Thyroid gland (tissue), 4 donors: Measurements from ENCODE around the gene TSPAN5. TPM values are rescaled to one million over a fixed set of nuclear protein-coding genes. Genes with fewer than 3 reads are reported as not detected.

Experiments
- DNase-seq, 2 donors: peaks; one replicate each; pipeline ENCODE4 v3.0.0-alpha.2; 2019
- H3K27ac ChIP-seq, 3 donors: fragments of 200-600 bp; sonication (generic); 1 replicate in 2 of 3; 2 replicates in 1 of 3; pipeline ENCODE4 v1.5.1; 2016 to 2019; ENCODE audit warnings: mild to moderate bottlenecking in 1 of 3, moderate library complexity in 1 of 3
- H3K27me3 ChIP-seq: fragments of 200-600 bp; sonication (generic); one replicate; pipeline ENCODE4 v1.5.1; 2019
- H3K36me3 ChIP-seq, 2 donors: fragments of 200-600 bp; sonication (generic); one replicate each; pipeline ENCODE4 v1.5.1; 2016 to 2019
- H3K4me1 ChIP-seq, 2 donors: fragments of 200-600 bp; sonication (generic); one replicate each; pipeline ENCODE4 v1.5.1; 2017 to 2019
- H3K4me3 ChIP-seq, 3 donors: fragments of 200-600 bp; sonication (generic); replicated peaks in 1 of 3; 1 replicate in 2 of 3; 2 replicates in 1 of 3; pipeline ENCODE4 v1.5.1; 2016; ENCODE audit warnings: mild to moderate bottlenecking in 1 of 3
- H3K9me3 ChIP-seq: fragments of 200-600 bp; sonication (generic); one replicate; pipeline ENCODE4 v1.5.1; 2017
- CTCF ChIP-seq, 6 experiments: fragments of 200-600 bp in 3 of 6; fragments of 450-650 bp in 3 of 6; sonication (generic) in 3 of 6; IDR thresholded peaks; one replicate each; pipeline ENCODE4 v1.5.1; 2016 to 2019; ENCODE audit warnings: antibody characterized with exemption in 6 of 6, mild to moderate bottlenecking in 2 of 6, inconsistent platforms in 1 of 6, moderate library complexity in 1 of 6
- POLR2A ChIP-seq, 2 donors: fragments of 450-650 bp; IDR thresholded peaks; one replicate each; pipeline ENCODE4 v1.6.1; 2017; ENCODE audit warnings: antibody characterized with exemption in 2 of 2, mild to moderate bottlenecking in 2 of 2, moderate library complexity in 1 of 2
- WGBS, 2 donors: methylation state at CpG; one replicate each; pipeline ENCODE4 v1.1.5; 2017; 5-methylcytosine and 5-hydroxymethylcytosine counted together
- intact Hi-C: fragments of 100-400 bp; cut with DNase I; formaldehyde crosslinking; loops from one replicate; pipeline ENCODE4 v1.15.1; 2023
- total RNA-seq, 4 donors: library from RNA; depleted of rRNA; stranded (reverse); fragments of >200 nt; gene quantifications; one replicate each; pipeline ENCODE4 v1.2.3, GENCODE V29; 2016

TSPAN5 gene
- total RNA-seq, 4 donors from 2014 or later: 26.4 to 48.0 (median 29.1) TPM

- H3K4me1 ChIP-seq: peaks cover 28 to 37% of the 10 kb centered on the region in 2 donors
- H3K36me3 ChIP-seq: no peaks in the 10 kb centered on the region
- no peak for DNase-seq
- 41 to 54% methylated on average over 6 of the region's 6 CpGs for WGBS, 2 donors
- peak overlapping the region; percentile 13 to 76 (median 44) for H3K4me3 ChIP-seq
- no peak for TF ChIP-seq CTCF (IDR thresholded peaks at IDR 0.05)
- no peak for TF ChIP-seq POLR2A (IDR thresholded peaks at IDR 0.05)
- no peak overlapping the region for H3K27ac ChIP-seq
- H3K9me3 ChIP-seq: no peaks in the 10 kb centered on the region
- intact Hi-C loops: loop anchor here (10.0 kb wide), 1 partner anchor 182 kb away; no protein-coding TSS in a partner anchor
- no peaks in the 10 kb centered on the region for H3K27me3 ChIP-seq
These were observed 1.5 kb downstream of the TSPAN5 start for GRCh38 chr4:98656886-98657285.

- no peaks in the 10 kb centered on the region for H3K27me3 ChIP-seq
- H3K4me3 ChIP-seq: no peak overlapping the region
- H3K9me3 ChIP-seq: no peaks in the 10 kb centered on the region
- H3K27ac ChIP-seq: no peak overlapping the region
- 84 to 86% methylated on average over 5 of the region's 5 CpGs for WGBS, 2 donors
- intact Hi-C loops: loop anchor here (10.0 kb wide), 1 partner anchor 182 kb away; no protein-coding TSS in a partner anchor
- no peak for DNase-seq
- TF ChIP-seq POLR2A (IDR thresholded peaks at IDR 0.05) (no peak), CTCF (IDR thresholded peaks at IDR 0.05) (no peak)
- H3K4me1 ChIP-seq: peaks cover 28 to 37% of the 10 kb centered on the region in 2 donors
- H3K36me3 ChIP-seq: no peaks in the 10 kb centered on the region
These were observed 2.0 kb downstream of the TSPAN5 start for GRCh38 chr4:98656443-98656842.

- Histone ChIP-seq H3K36me3 (no peaks in the 10 kb centered on the region), H3K27ac (peak overlapping the region; percentile 12 to 59 (median 45)), H3K27me3 (no peaks in the 10 kb centered on the region), H3K4me3 (no peak overlapping the region), H3K9me3 (no peaks in the 10 kb centered on the region), H3K4me1 (peaks cover 28 to 37% of the 10 kb centered on the region in 2 donors)
- TF ChIP-seq POLR2A (IDR thresholded peaks at IDR 0.05): no peak
- no peak for TF ChIP-seq CTCF (IDR thresholded peaks at IDR 0.05)
- intact Hi-C loops: loop anchor here (10.0 kb wide), 1 partner anchor 179 kb away; no protein-coding TSS in a partner anchor
- 51 to 57% methylated on average over 5 of the region's 5 CpGs for WGBS, 2 donors
- DNase-seq: peak; percentile 35 to 39
These were observed 4.2 kb downstream of the TSPAN5 start for GRCh38 chr4:98653890-98654867.

- no peak for DNase-seq
- intact Hi-C loops: loop anchor here (10.0 kb wide), 1 partner anchor 178 kb away; no protein-coding TSS in a partner anchor
- 94% methylated on average over 3 of the region's 3 CpGs for WGBS, 2 donors
- Histone ChIP-seq H3K9me3 (no peaks in the 10 kb centered on the region), H3K27ac (no peak overlapping the region), H3K36me3 (no peaks in the 10 kb centered on the region), H3K27me3 (no peaks in the 10 kb centered on the region), H3K4me3 (no peak overlapping the region), H3K4me1 (peaks cover 28 to 41% of the 10 kb centered on the region in 2 donors)
- TF ChIP-seq POLR2A (IDR thresholded peaks at IDR 0.05) (no peak), CTCF (IDR thresholded peaks at IDR 0.05) (no peak)
These were observed 5.4 kb downstream of the TSPAN5 start for GRCh38 chr4:98652996-98653395.

- WGBS, 2 donors: 65 to 72% methylated on average over 5 of the region's 5 CpGs
- TF ChIP-seq POLR2A (IDR thresholded peaks at IDR 0.05) (no peak), CTCF (IDR thresholded peaks at IDR 0.05) (no peak)
- H3K9me3 ChIP-seq: no peaks in the 10 kb centered on the region
- peaks cover 0 to 8% of the 10 kb centered on the region in 2 donors for H3K4me1 ChIP-seq
- intact Hi-C loops: no loop called here
- no peaks in the 10 kb centered on the region for H3K36me3 ChIP-seq
- no peak for DNase-seq
- H3K27ac ChIP-seq: no peak overlapping the region
- H3K27me3 ChIP-seq: no peaks in the 10 kb centered on the region
- H3K4me3 ChIP-seq: no peak overlapping the region
These were observed 9.8 kb downstream of the TSPAN5 start for GRCh38 chr4:98648602-98649001.
